ENCODE data around the gene GRIK3. TPM values are rescaled to one million over a fixed set of nuclear protein-coding genes. Genes with fewer than 3 reads are reported as not detected.

The GRIK3 gene
- total and polyA plus RNA-seq, 3 experiments from 2014 or later, result not detected

- Histone ChIP-seq H3K27ac (ENCODE audit: low read depth, low read length) (no peak overlapping the region), H3K4me1 (ENCODE audit: insufficient read depth, low read length) (no peaks in the 10 kb centered on the region), H3K36me3 (ENCODE audit: insufficient read depth, low read length) (no peaks in the 10 kb centered on the region), H3K4me3 (ENCODE audit: low read length) (no peak overlapping the region), H3K27me3 (ENCODE audit: insufficient read depth, low read length, poor library complexity, severe bottlenecking) (no peaks in the 10 kb centered on the region), H3K9me3 (ENCODE audit: low read length) (no peaks in the 10 kb centered on the region)
- no peaks in the 10 kb centered on the region for H3K9me3 Mint-ChIP-seq
- no peaks in the 10 kb centered on the region for H3K4me1 Mint-ChIP-seq
- no peak overlapping the region for H3K4me3 Mint-ChIP-seq
- ChIA-PET POLR2A (no interaction called here), CTCF (no interaction called here)
- DNase-seq, result no peak
- no peaks in the 10 kb centered on the region for H3K36me3 Mint-ChIP-seq
- peaks cover 15 to 16% of the 10 kb centered on the region in 2 donors for H3K27me3 Mint-ChIP-seq
- H3K27ac Mint-ChIP-seq, result no peak overlapping the region
Measured at GRCh38 chr1:36966242-36966641, 68.1 kb downstream of the GRIK3 start.

DNA sequence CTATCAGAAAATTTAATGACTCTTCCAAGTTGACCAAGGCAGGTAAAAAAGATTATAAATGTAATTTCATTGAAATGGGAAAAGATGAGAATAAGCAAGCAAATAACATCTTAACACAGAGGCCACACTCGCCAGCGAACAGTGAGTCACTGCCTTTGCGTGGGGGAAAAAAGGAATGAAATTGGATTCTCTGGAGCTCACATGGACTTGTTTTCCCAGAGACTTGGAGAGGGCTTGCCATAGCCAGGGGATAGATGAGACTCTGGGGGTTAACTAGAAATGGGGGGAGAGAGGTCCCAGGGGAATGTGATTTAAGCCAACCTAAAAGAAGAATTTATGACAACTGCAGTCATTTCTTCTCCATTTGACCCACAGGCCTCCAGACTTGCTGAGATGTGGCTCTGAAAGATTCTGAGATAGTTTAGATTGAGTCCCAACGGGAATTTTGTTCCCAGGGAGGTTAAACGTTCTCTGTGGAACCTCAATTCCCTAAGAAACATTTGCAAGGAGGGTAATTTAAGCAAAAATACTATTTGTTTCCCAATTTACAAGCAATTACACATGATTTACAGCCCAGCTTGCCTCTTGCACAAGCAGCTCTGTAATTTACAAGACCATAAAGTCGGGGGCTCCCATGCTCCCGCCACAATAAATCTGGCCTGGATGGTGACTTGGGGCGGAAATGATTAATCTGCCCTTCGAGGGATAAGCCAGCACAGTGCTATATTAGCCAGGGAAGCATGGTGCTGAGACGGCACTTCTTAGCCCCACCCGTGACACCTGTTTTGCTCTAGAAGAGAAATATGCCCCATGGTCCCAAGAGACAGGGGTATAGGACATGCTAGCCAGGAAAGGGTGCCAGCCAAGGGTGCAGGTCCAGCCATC, 68.8 kb downstream of the GRIK3 start:
- Mint-ChIP-seq H3K27ac (no peak overlapping the region), H3K27me3 (peaks cover 12 to 16% of the 10 kb centered on the region in 2 donors), H3K36me3 (no peaks in the 10 kb centered on the region), H3K4me3 (no peak overlapping the region), H3K9me3 (no peaks in the 10 kb centered on the region), H3K4me1 (no peaks in the 10 kb centered on the region)
- Histone ChIP-seq H3K36me3 (ENCODE audit: insufficient read depth, low read length) (no peaks in the 10 kb centered on the region), H3K27me3 (ENCODE audit: insufficient read depth, low read length, poor library complexity, severe bottlenecking) (no peaks in the 10 kb centered on the region), H3K4me3 (ENCODE audit: low read length) (no peak overlapping the region), H3K27ac (ENCODE audit: low read depth, low read length) (no peak overlapping the region), H3K4me1 (ENCODE audit: insufficient read depth, low read length) (no peaks in the 10 kb centered on the region), H3K9me3 (ENCODE audit: low read length) (no peaks in the 10 kb centered on the region)
- no peak for DNase-seq
- POLR2A ChIA-PET, result no interaction called here
- CTCF ChIA-PET, result no interaction called here

DNA sequence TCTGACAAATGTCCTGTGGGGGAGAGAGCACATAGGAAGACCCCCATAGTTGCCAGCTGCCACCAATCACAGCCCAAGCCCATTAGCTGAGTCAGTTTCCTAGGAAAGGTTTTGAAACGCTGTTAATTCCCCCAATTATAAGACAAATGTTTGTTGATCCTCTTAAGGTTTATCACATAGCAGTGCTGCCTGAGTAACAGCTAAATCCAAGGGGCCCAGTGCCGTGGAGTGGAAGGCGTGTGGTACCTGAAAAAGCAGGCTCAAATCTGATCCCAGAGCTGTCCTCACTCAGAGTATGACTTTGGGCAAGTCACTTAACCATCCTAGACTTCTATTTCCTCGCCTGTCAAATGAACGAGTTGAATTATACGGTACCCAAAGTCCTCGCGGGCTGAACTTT, 69.5 kb downstream of the GRIK3 start:
- Mint-ChIP-seq H3K4me1 (no peaks in the 10 kb centered on the region), H3K9me3 (no peaks in the 10 kb centered on the region), H3K27me3 (peaks cover 11 to 16% of the 10 kb centered on the region in 2 donors), H3K36me3 (no peaks in the 10 kb centered on the region), H3K27ac (no peak overlapping the region), H3K4me3 (no peak overlapping the region)
- no peaks in the 10 kb centered on the region for H3K36me3 ChIP-seq (ENCODE audit: insufficient read depth, low read length)
- no peaks in the 10 kb centered on the region for H3K4me1 ChIP-seq (ENCODE audit: insufficient read depth, low read length)
- no peak overlapping the region for H3K4me3 ChIP-seq (ENCODE audit: low read length)
- ChIA-PET POLR2A (no interaction called here), CTCF (no interaction called here)
- H3K27ac ChIP-seq (ENCODE audit: low read depth, low read length), result no peak overlapping the region
- DNase-seq, result no peak
- no peaks in the 10 kb centered on the region for H3K9me3 ChIP-seq (ENCODE audit: low read length)
- H3K27me3 ChIP-seq (ENCODE audit: insufficient read depth, low read length, poor library complexity, severe bottlenecking), result no peaks in the 10 kb centered on the region

DNA sequence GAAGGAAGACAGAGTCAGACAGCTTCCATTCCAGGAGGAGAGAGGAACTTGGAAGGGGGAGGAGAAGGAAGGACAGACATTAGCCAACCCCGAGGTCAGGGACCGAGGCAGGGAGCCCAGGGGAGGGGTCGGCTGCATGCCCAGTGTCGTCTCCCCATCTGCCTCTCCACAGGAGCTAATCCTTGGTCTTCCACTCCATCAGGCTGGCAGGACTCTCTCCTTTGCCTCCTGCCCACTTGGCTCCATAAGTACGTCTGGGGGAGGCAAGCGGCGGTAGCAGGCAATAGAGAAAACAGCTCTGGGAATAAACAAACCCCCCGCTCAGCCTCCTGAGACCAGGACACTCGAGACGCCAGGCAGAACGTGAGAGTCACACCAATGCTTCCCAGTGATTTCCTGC, 71.3 kb downstream of the GRIK3 start:
- H3K27me3 ChIP-seq (ENCODE audit: insufficient read depth, low read length, poor library complexity, severe bottlenecking), result no peaks in the 10 kb centered on the region
- no peak overlapping the region for H3K27ac Mint-ChIP-seq
- H3K36me3 Mint-ChIP-seq, result no peaks in the 10 kb centered on the region
- H3K4me3 Mint-ChIP-seq, result no peak overlapping the region
- no peaks in the 10 kb centered on the region for H3K4me1 Mint-ChIP-seq
- no peak overlapping the region for H3K27ac ChIP-seq (ENCODE audit: low read depth, low read length)
- H3K27me3 Mint-ChIP-seq, result peaks cover 11 to 20% of the 10 kb centered on the region in 2 donors
- CTCF ChIA-PET, result no interaction called here
- no peaks in the 10 kb centered on the region for H3K4me1 ChIP-seq (ENCODE audit: insufficient read depth, low read length)
- POLR2A ChIA-PET, result no interaction called here
- H3K36me3 ChIP-seq (ENCODE audit: insufficient read depth, low read length), result no peaks in the 10 kb centered on the region
- no peaks in the 10 kb centered on the region for H3K9me3 ChIP-seq (ENCODE audit: low read length)
- no peak overlapping the region for H3K4me3 ChIP-seq (ENCODE audit: low read length)
- DNase-seq, result no peak
- H3K9me3 Mint-ChIP-seq, result no peaks in the 10 kb centered on the region

DNA sequence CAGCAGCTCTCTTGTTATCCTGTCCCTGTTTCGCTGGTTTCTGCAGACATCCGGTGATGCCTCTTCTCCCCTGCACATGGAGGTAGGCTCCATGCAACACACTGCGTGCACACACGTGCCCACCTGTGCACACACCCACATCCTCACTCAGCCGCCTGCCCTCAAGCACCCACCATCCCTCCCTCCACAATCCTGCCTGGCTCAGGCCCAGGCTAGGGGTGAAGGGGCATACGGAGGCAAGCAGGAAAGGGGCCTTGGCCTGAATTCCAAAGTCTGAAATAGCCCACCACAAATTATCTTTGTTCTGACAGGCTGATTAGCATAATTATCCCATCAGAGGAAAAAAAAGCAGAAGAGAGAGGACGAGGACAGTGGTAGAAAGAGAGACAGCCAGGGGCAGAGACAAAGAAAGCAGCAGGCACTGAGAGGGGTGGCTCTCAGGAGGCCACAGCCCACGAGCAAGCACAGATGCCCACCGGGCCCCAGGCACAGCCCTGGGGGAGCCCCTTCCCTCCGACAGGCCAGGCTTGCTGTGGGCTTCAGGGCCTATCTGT, 73.2 kb downstream of the GRIK3 start:
- peaks cover 11 to 20% of the 10 kb centered on the region in 2 donors for H3K27me3 Mint-ChIP-seq
- Histone ChIP-seq H3K9me3 (ENCODE audit: low read length) (no peaks in the 10 kb centered on the region), H3K36me3 (ENCODE audit: insufficient read depth, low read length) (no peaks in the 10 kb centered on the region), H3K4me1 (ENCODE audit: insufficient read depth, low read length) (no peaks in the 10 kb centered on the region), H3K27ac (ENCODE audit: low read depth, low read length) (no peak overlapping the region), H3K27me3 (ENCODE audit: insufficient read depth, low read length, poor library complexity, severe bottlenecking) (no peaks in the 10 kb centered on the region), H3K4me3 (ENCODE audit: low read length) (no peak overlapping the region)
- no peak overlapping the region for H3K4me3 Mint-ChIP-seq
- no peak for DNase-seq
- CTCF ChIA-PET, result no interaction called here
- no peaks in the 10 kb centered on the region for H3K4me1 Mint-ChIP-seq
- H3K36me3 Mint-ChIP-seq, result no peaks in the 10 kb centered on the region
- no peaks in the 10 kb centered on the region for H3K9me3 Mint-ChIP-seq
- H3K27ac Mint-ChIP-seq, result no peak overlapping the region
- POLR2A ChIA-PET, result no interaction called here

DNA sequence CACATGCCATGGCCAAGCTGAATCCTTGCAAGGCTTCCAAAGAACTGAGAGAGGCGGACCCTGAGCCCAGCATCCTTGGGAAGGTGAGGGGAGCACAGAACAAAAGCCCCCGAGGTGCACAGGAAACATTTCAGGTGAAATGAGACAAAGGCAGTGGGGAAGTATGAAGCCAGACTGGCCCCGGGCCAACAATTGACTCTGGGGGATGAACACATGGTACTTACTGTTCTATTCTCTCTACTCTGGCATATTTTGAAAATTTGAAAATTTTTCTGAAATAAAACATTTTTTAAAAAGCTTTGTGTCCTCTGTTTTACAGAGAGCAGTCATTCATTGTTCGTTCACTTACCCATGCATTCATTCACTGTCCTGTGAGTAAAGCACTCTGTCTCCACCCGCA, 77.7 kb downstream of the GRIK3 start:
- H3K27me3 ChIP-seq (ENCODE audit: insufficient read depth, low read length, poor library complexity, severe bottlenecking), result no peaks in the 10 kb centered on the region
- no peak overlapping the region for H3K4me3 ChIP-seq (ENCODE audit: low read length)
- Mint-ChIP-seq H3K4me3 (no peak overlapping the region), H3K27ac (no peak overlapping the region), H3K4me1 (no peaks in the 10 kb centered on the region), H3K27me3 (peaks cover 5 to 11% of the 10 kb centered on the region in 2 donors), H3K36me3 (no peaks in the 10 kb centered on the region), H3K9me3 (peaks cover 0 to 1% (median 0%) of the 10 kb centered on the region in 5 donors)
- H3K36me3 ChIP-seq (ENCODE audit: insufficient read depth, low read length), result no peaks in the 10 kb centered on the region
- no peak overlapping the region for H3K27ac ChIP-seq (ENCODE audit: low read depth, low read length)
- no peak for DNase-seq
- no peaks in the 10 kb centered on the region for H3K4me1 ChIP-seq (ENCODE audit: insufficient read depth, low read length)
- POLR2A ChIA-PET, result no interaction called here
- CTCF ChIA-PET, result no interaction called here
- H3K9me3 ChIP-seq (ENCODE audit: low read length), result no peaks in the 10 kb centered on the region

DNA sequence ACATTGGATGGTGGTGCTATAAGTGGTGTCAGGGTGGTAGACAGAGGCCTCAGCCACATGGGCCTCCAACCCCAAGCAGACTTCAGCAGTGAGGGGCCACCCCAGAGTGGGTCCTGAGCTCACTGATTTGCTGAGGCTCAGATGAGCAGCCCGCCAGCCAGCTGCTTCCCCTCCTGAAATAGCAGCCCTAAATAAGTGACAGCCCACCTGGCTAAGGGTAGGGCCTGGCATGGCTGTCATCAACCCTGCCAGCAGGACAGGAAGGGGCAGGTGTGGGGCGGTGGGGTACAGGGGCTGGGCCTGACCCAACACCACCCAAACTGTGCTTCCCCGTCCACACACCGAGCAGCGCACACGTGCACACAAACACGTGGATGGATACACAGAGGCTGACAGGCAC, 79.3 kb downstream of the GRIK3 start:
- no peaks in the 10 kb centered on the region for H3K36me3 Mint-ChIP-seq

DNA sequence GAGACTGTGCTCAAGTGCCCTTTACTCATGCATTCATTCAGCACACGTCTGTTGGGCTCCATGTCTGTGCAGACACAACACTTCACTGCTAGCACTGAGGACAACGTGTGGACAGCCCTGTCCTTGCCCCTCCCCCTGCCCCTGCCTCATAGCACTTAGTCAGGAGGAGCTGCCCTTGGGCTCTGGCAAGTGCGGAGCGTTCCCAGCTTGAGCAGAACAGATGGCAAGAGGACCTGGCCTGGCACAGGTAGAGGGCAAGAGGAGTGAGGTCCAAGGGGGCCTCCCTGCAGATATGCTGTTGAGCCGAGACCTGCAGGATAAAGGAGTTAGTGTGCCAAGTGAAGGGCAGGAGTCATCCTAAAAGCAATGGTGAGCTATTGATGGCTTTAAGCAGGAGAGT, 81.3 kb downstream of the GRIK3 start:
- DNase-seq, result no peak
- Histone ChIP-seq H3K27ac (ENCODE audit: low read depth, low read length) (no peak overlapping the region), H3K4me1 (ENCODE audit: insufficient read depth, low read length) (no peaks in the 10 kb centered on the region), H3K36me3 (ENCODE audit: insufficient read depth, low read length) (no peaks in the 10 kb centered on the region), H3K9me3 (ENCODE audit: low read length) (no peaks in the 10 kb centered on the region), H3K4me3 (ENCODE audit: low read length) (no peak overlapping the region), H3K27me3 (ENCODE audit: insufficient read depth, low read length, poor library complexity, severe bottlenecking) (no peaks in the 10 kb centered on the region)
- Mint-ChIP-seq H3K27ac (no peak overlapping the region), H3K36me3 (no peaks in the 10 kb centered on the region), H3K4me1 (no peaks in the 10 kb centered on the region), H3K4me3 (no peak overlapping the region), H3K27me3 (peaks cover 5 to 10% of the 10 kb centered on the region in 2 donors), H3K9me3 (peaks cover 0 to 4% (median 0%) of the 10 kb centered on the region in 5 donors)
- ChIA-PET POLR2A (no interaction called here), CTCF (no interaction called here)

More for the DNA sequence above, 79.3 kb downstream of the GRIK3 start:
- ChIA-PET POLR2A (no interaction called here), CTCF (no interaction called here)
- Histone ChIP-seq H3K27me3 (ENCODE audit: insufficient read depth, low read length, poor library complexity, severe bottlenecking) (no peaks in the 10 kb centered on the region), H3K36me3 (ENCODE audit: insufficient read depth, low read length) (no peaks in the 10 kb centered on the region), H3K4me3 (ENCODE audit: low read length) (no peak overlapping the region), H3K9me3 (ENCODE audit: low read length) (no peaks in the 10 kb centered on the region), H3K4me1 (ENCODE audit: insufficient read depth, low read length) (no peaks in the 10 kb centered on the region), H3K27ac (ENCODE audit: low read depth, low read length) (no peak overlapping the region)
- Mint-ChIP-seq H3K27me3 (peaks cover 5 to 9% of the 10 kb centered on the region in 2 donors), H3K4me1 (no peaks in the 10 kb centered on the region), H3K9me3 (peaks cover 0 to 1% (median 0%) of the 10 kb centered on the region in 5 donors), H3K4me3 (no peak overlapping the region), H3K27ac (no peak overlapping the region)
- no peak for DNase-seq
